CD14-positive monocyte (primary cell): ENCODE measurements around the gene LRRC8A. TPM values are rescaled to one million over a fixed set of nuclear protein-coding genes. Genes with fewer than 3 reads are reported as not detected.
"Not testable (repeated sequence)": the region's sequence is repeated elsewhere in the genome, so short reads cannot be mapped to it uniquely, and the experiment has no call there.

Experiments used
- DNase-seq, 3 donors: peaks; one replicate each; pipeline ENCODE4 v3.0.0-alpha.2; 2011 to 2022
- H2AFZ ChIP-seq: 2 replicates; pipeline ENCODE4 v1.6.0; 2012; ENCODE audit warnings: mild to moderate bottlenecking, low read depth, low read length, inconsistent platforms; ENCODE audit not compliant: insufficient read depth, poor library complexity, severe bottlenecking
- H3K27ac ChIP-seq, 2 donors: 1 replicate in 1 of 2; 2 replicates in 1 of 2; pipeline ENCODE4 v1.5.1; 2012 to 2013; ENCODE audit warnings: low read length in 2 of 2, control low read depth in 1 of 2, inconsistent platforms in 1 of 2, low read depth in 1 of 2, mild to moderate bottlenecking in 1 of 2
- H3K27me3 ChIP-seq, 2 donors: one replicate each; pipeline versions ENCODE4 v1.6.0 to v1.6.1; 2011 to 2013; ENCODE audit warnings: low read length in 2 of 2; ENCODE audit not compliant: control insufficient read depth in 2 of 2, insufficient read depth in 2 of 2
- H3K36me3 ChIP-seq, 2 donors: replicated peaks in 1 of 2; 1 replicate in 1 of 2; 2 replicates in 1 of 2; pipeline versions ENCODE4 v1.5.1 to v1.6.1; 2012 to 2013; ENCODE audit warnings: low read length in 2 of 2, control low read depth in 1 of 2, inconsistent platforms in 1 of 2, mild to moderate bottlenecking in 1 of 2; ENCODE audit not compliant: insufficient read depth in 2 of 2, control insufficient read depth in 1 of 2
- H3K4me1 ChIP-seq, 2 donors: 1 replicate in 1 of 2; 2 replicates in 1 of 2; pipeline versions ENCODE4 v1.5.1 to v1.6.1; 2012 to 2013; ENCODE audit warnings: low read length in 2 of 2, control low read depth in 1 of 2, inconsistent platforms in 1 of 2, mild to moderate bottlenecking in 1 of 2, moderate library complexity in 1 of 2; ENCODE audit not compliant: insufficient read depth in 2 of 2, control insufficient read depth in 1 of 2
- H3K4me2 ChIP-seq: replicated peaks from 2 replicates; pipeline ENCODE3; 2012; ENCODE audit warnings: low read length, moderate library complexity, mild to moderate bottlenecking; ENCODE audit not compliant: poor library complexity, severe bottlenecking; ENCODE audit errors: extremely low read depth
- H3K4me3 ChIP-seq, 3 experiments: fragments of 200-600 bp in 1 of 3; sonication (generic) in 1 of 3; replicated peaks in 1 of 3; 1 replicate in 2 of 3; 2 replicates in 1 of 3; pipeline ENCODE4 v1.5.1; 2011 to 2013; ENCODE audit warnings: low read length in 3 of 3, mild to moderate bottlenecking in 3 of 3, control low read depth in 2 of 3, low read depth in 2 of 3, inconsistent platforms in 1 of 3, moderate library complexity in 1 of 3
- H3K79me2 ChIP-seq: 2 replicates; pipeline ENCODE4 v1.6.0; 2012; ENCODE audit warnings: mild to moderate bottlenecking, control low read depth, inconsistent platforms, low read length, moderate library complexity; ENCODE audit not compliant: insufficient read depth
- H3K9ac ChIP-seq: 2 replicates; pipeline ENCODE4 v1.6.0; 2017; ENCODE audit warnings: low read length, mild to moderate bottlenecking; ENCODE audit not compliant: insufficient read depth, poor library complexity, severe bottlenecking
- H3K9me3 ChIP-seq, 2 donors: replicated peaks in 1 of 2; 1 replicate in 1 of 2; 2 replicates in 1 of 2; pipeline versions ENCODE4 v1.5.1 to v1.6.1; 2012 to 2013; ENCODE audit warnings: low read length in 2 of 2, control low read depth in 1 of 2; ENCODE audit not compliant: control insufficient read depth in 1 of 2, insufficient read depth in 1 of 2
- H4K20me1 ChIP-seq: 2 replicates; pipeline ENCODE4 v1.6.0; 2012; ENCODE audit warnings: mild to moderate bottlenecking, low read length, control low read depth, moderate library complexity; ENCODE audit not compliant: insufficient read depth
- H3K27ac Mint-ChIP-seq, 7 donors: one replicate each; pipeline ENCODE4 v1.8.0; 2020; ENCODE audit warnings: mild to moderate bottlenecking in 7 of 7, mixed read lengths in 7 of 7, moderate library complexity in 6 of 7, inconsistent platforms in 2 of 7
- H3K27me3 Mint-ChIP-seq, 3 donors: one replicate each; pipeline ENCODE4 v1.8.0; 2021 to 2022; ENCODE audit warnings: low read depth in 3 of 3, mild to moderate bottlenecking in 3 of 3, mixed read lengths in 3 of 3, moderate library complexity in 3 of 3, inconsistent platforms in 1 of 3
- H3K36me3 Mint-ChIP-seq, 2 donors: one replicate each; pipeline ENCODE4 v1.8.0; 2020; ENCODE audit warnings: mixed read lengths in 2 of 2, inconsistent platforms in 1 of 2, mild to moderate bottlenecking in 1 of 2
- H3K4me1 Mint-ChIP-seq: one replicate; pipeline ENCODE4 v1.8.0; 2020; ENCODE audit warnings: mild to moderate bottlenecking, mixed read lengths
- H3K4me3 Mint-ChIP-seq, 2 donors: one replicate each; pipeline ENCODE4 v1.8.0; 2020; ENCODE audit warnings: mild to moderate bottlenecking in 2 of 2, mixed read lengths in 2 of 2, moderate library complexity in 1 of 2
- H3K9me3 Mint-ChIP-seq, 7 donors: one replicate each; pipeline ENCODE4 v1.8.0; 2020 to 2022; ENCODE audit warnings: mixed read lengths in 7 of 7, mild to moderate bottlenecking in 6 of 7, moderate library complexity in 6 of 7, inconsistent platforms in 2 of 7
- CTCF ChIP-seq: fragments of 200-600 bp; IDR thresholded peaks from one replicate; pipeline ENCODE4 v1.8.0; 2022; ENCODE audit warnings: antibody characterized with exemption, mild to moderate bottlenecking
- WGBS: methylation state at CpG from one replicate; pipeline ENCODE4 v1.1.5; 2013; ENCODE audit warnings: missing lambda C conversion rate; ENCODE audit not compliant: insufficient coverage; 5-methylcytosine and 5-hydroxymethylcytosine counted together
- intact Hi-C, 2 donors: fragments of 100-400 bp; cut with micrococcal nuclease; formaldehyde crosslinking; loops; one replicate each; pipeline versions ENCODE4 v1.15.0 to v1.15.1; 2023
- polyA plus RNA-seq, 3 donors: library from polyadenylated mRNA; depleted of rRNA in 1 of 3; unstranded in 2 of 3; stranded (reverse) in 1 of 3; fragments of 300-500 nt in 2 of 3; fragments of >200 nt in 1 of 3; fragmentation: Illumina TruSeq in 2 of 3; gene quantifications; 1 replicate in 2 of 3; 2 replicates in 1 of 3; pipeline ENCODE4 v1.2.3, GENCODE V29; 2012 to 2021

LRRC8A gene
- polyA plus RNA-seq, 3 donors: 7.8 to 10.8 (median 10.3) TPM

GRCh38 chr9:128943832-128944620, 62.1 kb downstream of the LRRC8A start:
- peaks cover 0 to 4% (median 0%) of the 10 kb centered on the region in 3 donors for H3K27me3 Mint-ChIP-seq
- Histone ChIP-seq H3K79me2 (peaks cover 15% of the 10 kb centered on the region), H3K9ac (no peak overlapping the region), H4K20me1 (no peaks in the 10 kb centered on the region), H3K4me3 (no peak overlapping the region), H3K36me3 (no peaks in the 10 kb centered on the region), H2AFZ (no peak overlapping the region), H3K27me3 (no peaks in the 10 kb centered on the region), H3K27ac (no peak overlapping the region), H3K4me2 (no peak overlapping the region), H3K4me1 (peaks cover 12 to 20% of the 10 kb centered on the region in 2 donors), H3K9me3 (no peaks in the 10 kb centered on the region)
- 100% methylated on average over 4 of the region's 7 CpGs for WGBS
- H3K4me1 Mint-ChIP-seq: peaks cover 18% of the 10 kb centered on the region
- no peak for DNase-seq
- H3K4me3 Mint-ChIP-seq: no peak overlapping the region
- H3K27ac Mint-ChIP-seq: no peak overlapping the region
- peaks cover 6 to 10% of the 10 kb centered on the region in 2 donors for H3K36me3 Mint-ChIP-seq
- peaks cover 0 to 5% (median 0%) of the 10 kb centered on the region in 7 donors for H3K9me3 Mint-ChIP-seq
- intact Hi-C loops: loop anchor here in 1 of 2 donors (10.0 kb wide), 2 partner anchors 59 to 219 kb away; partner anchors contain the start of genes KYAT1, LRRC8A and ZDHHC12
- no peak for TF ChIP-seq CTCF

- not testable (repeated sequence) for DNase-seq, H3K36me3 ChIP-seq, H3K27me3 ChIP-seq, H3K9me3 ChIP-seq, H3K27me3 Mint-ChIP-seq, H3K27ac Mint-ChIP-seq, H2AFZ ChIP-seq, H3K4me3 ChIP-seq, H3K36me3 Mint-ChIP-seq, H3K4me3 Mint-ChIP-seq, H3K4me2 ChIP-seq, H3K27ac ChIP-seq, H3K9ac ChIP-seq, H3K9me3 Mint-ChIP-seq, H4K20me1 ChIP-seq
- 100% methylated on average over 3 of the region's 7 CpGs for WGBS
- peaks cover 18% of the 10 kb centered on the region for H3K4me1 Mint-ChIP-seq
- Histone ChIP-seq H3K79me2 (peaks cover 19% of the 10 kb centered on the region), H3K4me1 (peaks cover 12 to 20% of the 10 kb centered on the region in 2 donors)
- intact Hi-C loops: loop anchor here (5.0 to 10.0 kb wide), 4 partner anchors 60 to 488 kb away; partner anchors contain the start of genes KYAT1 (in 1 of the 2), LRRC8A (in 1 of the 2), ODF2 (in 1 of the 2) and SH3GLB2 (in 1 of the 2)
Measured at GRCh38 chr9:128944966-128945365, 63.0 kb downstream of the LRRC8A start.
